GM12891 (cell line): ENCODE results near the gene SPON2.

Source experiments
- PAX5 ChIP-seq: IDR thresholded peaks from 2 replicates; pipeline ENCODE4 v1.6.1; 2011; ENCODE audit warnings: low read length, moderate library complexity, mild to moderate bottlenecking; ENCODE audit not compliant: insufficient read depth, severe bottlenecking
- POLR2A ChIP-seq: IDR thresholded peaks from 2 replicates; pipeline ENCODE4 v1.6.1; 2011; ENCODE audit warnings: low read depth, low read length, control low read depth
- TAF1 ChIP-seq: IDR thresholded peaks from 2 replicates; pipeline ENCODE4 v1.6.1; 2011; ENCODE audit warnings: low read depth, low read length, control low read depth

DNA sequence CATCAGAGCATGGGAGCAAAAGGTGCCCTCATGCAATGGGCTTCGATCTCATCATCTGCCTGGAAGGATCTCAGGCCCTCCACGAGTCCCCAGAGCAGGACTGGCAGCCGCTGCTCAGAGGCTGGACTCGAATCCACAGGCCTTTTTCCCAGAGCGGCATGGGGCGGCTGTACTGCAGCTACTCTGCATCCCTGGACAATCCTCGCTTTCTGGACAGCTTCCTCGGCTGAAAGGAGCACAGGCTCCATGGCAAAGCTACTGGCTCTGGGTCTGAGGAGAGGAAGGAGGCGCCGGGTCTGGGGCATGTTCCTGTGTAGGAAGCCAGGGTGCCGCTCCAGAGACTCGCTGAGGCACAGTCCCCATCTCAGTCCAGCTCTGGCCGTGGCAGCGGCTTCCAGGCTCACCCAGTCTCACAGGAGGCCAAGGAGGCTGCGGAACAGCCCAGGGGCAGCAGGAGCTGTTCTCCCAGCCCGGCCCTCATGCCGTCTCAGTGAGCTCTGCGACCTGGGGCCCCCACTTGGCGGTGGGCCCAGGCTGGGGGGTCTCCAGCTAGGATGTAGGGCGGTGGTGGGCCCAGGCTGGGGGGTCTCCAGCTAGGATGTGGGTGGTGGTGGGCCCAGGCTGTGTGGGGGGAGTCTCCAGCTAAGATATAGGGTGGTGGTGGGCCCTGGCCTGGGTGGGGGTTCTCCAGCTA lies 2.7 kb upstream of the SPON2 start:
- TF ChIP-seq POLR2A (no peak), TAF1 (no peak), PAX5 (no peak)
